CD4-positive, alpha-beta T cell (primary cell): ENCODE data around the gene IL9. TPM values are rescaled to one million over a fixed set of nuclear protein-coding genes. Genes with fewer than 3 reads are reported as not detected.
"Not testable (repeated sequence)": the region's sequence is repeated elsewhere in the genome, so short reads cannot be mapped to it uniquely, and the experiment has no call there.

ENCODE experiments used
- ATAC-seq: fragments of 200-7000 bp; cut with Tn5 transposase; one replicate; pipeline ENCODE4 v1.10.0; 2022; ENCODE audit warnings: mild to moderate bottlenecking; ENCODE audit not compliant: poor library complexity
- CTCF ChIA-PET: fragments of 350-600 bp; sonication (Branson Sonifier 250); formaldehyde crosslinking; loops from one replicate; lab custom pipeline; 2021; ENCODE audit warnings: antibody characterized with exemption, inconsistent platforms; lab: Charles Lee
- POLR2A ChIA-PET: fragments of 350-600 bp; sonication (Branson Sonifier 250); formaldehyde crosslinking; loops from one replicate; lab custom pipeline; 2021; ENCODE audit warnings: antibody characterized with exemption, inconsistent platforms; lab: Charles Lee
- DNase-seq, 14 experiments: peaks; one replicate each; pipeline ENCODE4 v3.0.0-alpha.2; 2013 to 2020; ENCODE audit warnings: mixed read lengths in 2 of 14
- H3K27ac ChIP-seq, 2 donors: one replicate each; pipeline versions ENCODE4 v1.5.1 to v1.7.0; 2013; ENCODE audit warnings: low read length in 2 of 2, low read depth in 1 of 2, mild to moderate bottlenecking in 1 of 2
- H3K27me3 ChIP-seq, 2 experiments: 1 replicate in 1 of 2; 2 replicates in 1 of 2; pipeline versions ENCODE4 v1.6.1 to v1.7.0; 2013; ENCODE audit warnings: low read length in 2 of 2, control low read depth in 1 of 2, mild to moderate bottlenecking in 1 of 2, moderate library complexity in 1 of 2; ENCODE audit not compliant: insufficient read depth in 2 of 2, control insufficient read depth in 1 of 2
- H3K36me3 ChIP-seq: one replicate; pipeline ENCODE4 v1.6.1; 2013; ENCODE audit warnings: low read length, control low read depth; ENCODE audit not compliant: insufficient read depth
- H3K4me1 ChIP-seq: one replicate; pipeline ENCODE4 v1.6.1; 2013; ENCODE audit warnings: low read length, control low read depth; ENCODE audit not compliant: insufficient read depth
- H3K4me3 ChIP-seq: one replicate; pipeline ENCODE4 v1.5.1; 2013; ENCODE audit warnings: mild to moderate bottlenecking, low read length, moderate library complexity
- H3K9me3 ChIP-seq, 2 experiments: 1 replicate in 1 of 2; 2 replicates in 1 of 2; pipeline versions ENCODE4 v1.6.1 to v1.7.0; 2013; ENCODE audit warnings: low read length in 2 of 2, mild to moderate bottlenecking in 2 of 2, control low read depth in 1 of 2, moderate library complexity in 1 of 2; ENCODE audit not compliant: control insufficient read depth in 1 of 2, insufficient read depth in 1 of 2
- H3K27ac Mint-ChIP-seq: one replicate; pipeline ENCODE4 v1.8.0; 2020; ENCODE audit warnings: mixed read lengths
- H3K27me3 Mint-ChIP-seq: one replicate; pipeline ENCODE4 v1.8.0; 2021; ENCODE audit warnings: mixed read lengths
- H3K36me3 Mint-ChIP-seq: one replicate; pipeline ENCODE4 v1.8.0; 2021; ENCODE audit warnings: low read depth, mixed read lengths
- H3K4me1 Mint-ChIP-seq: one replicate; pipeline ENCODE4 v1.8.0; 2021; ENCODE audit warnings: low read depth, mixed read lengths
- H3K4me3 Mint-ChIP-seq: one replicate; pipeline ENCODE4 v1.8.0; 2020; ENCODE audit warnings: mild to moderate bottlenecking, mixed read lengths
- H3K9me3 Mint-ChIP-seq: one replicate; pipeline ENCODE4 v1.8.0; 2020; ENCODE audit warnings: mixed read lengths
- CTCF ChIP-seq: fragments of 200-600 bp; IDR thresholded peaks from one replicate; pipeline ENCODE4 v1.8.0; 2022; ENCODE audit warnings: antibody characterized with exemption, mild to moderate bottlenecking
- intact Hi-C, 2 experiments: fragments of 100-400 bp; cut with DNase I in 1 of 2; cut with micrococcal nuclease in 1 of 2; formaldehyde crosslinking; loops; one replicate each; pipeline versions ENCODE4 v1.15.1 to v1.9.0; 2023 to 2025; cut with DNase I, micrococcal nuclease
- total RNA-seq, 174 experiments: library from RNA in 2 of 174; stranded (reverse) in 2 of 174; gene quantifications; one replicate each; pipeline ENCODE4 v1.2.3 and lab custom pipeline; 2021 to 2026

The IL9 gene
- total RNA-seq, 2 experiments from 2014 or later, result not detected

- Histone ChIP-seq H3K9me3 (peaks cover 0 to 8% of the 10 kb centered on the region in 2 experiments), H3K27me3 (peaks cover 0 to 4% of the 10 kb centered on the region in 2 experiments), H3K27ac (no peak overlapping the region), H3K4me3 (no peak overlapping the region), H3K4me1 (no peaks in the 10 kb centered on the region), H3K36me3 (no peaks in the 10 kb centered on the region)
- Mint-ChIP-seq H3K27ac (no peak overlapping the region), H3K4me3 (no peak overlapping the region), H3K36me3 (no peaks in the 10 kb centered on the region), H3K9me3 (no peaks in the 10 kb centered on the region), H3K27me3 (peaks cover 31% of the 10 kb centered on the region), H3K4me1 (no peaks in the 10 kb centered on the region)
- DNase-seq (no peak), ATAC-seq (no peak)
- ChIA-PET CTCF (no interaction called here), POLR2A (no interaction called here)
- TF ChIP-seq CTCF, result no peak
- intact Hi-C loops, result no loop called here
These were observed 36.0 kb downstream of the IL9 start for GRCh38 chr5:135859641-135860040.

- H3K4me1 ChIP-seq, intact Hi-C loops, H3K4me3 ChIP-seq, H3K27me3 ChIP-seq, H3K9me3 ChIP-seq, H3K9me3 Mint-ChIP-seq, H3K27ac ChIP-seq, POLR2A ChIA-PET, H3K4me1 Mint-ChIP-seq, H3K36me3 Mint-ChIP-seq, H3K36me3 ChIP-seq, H3K27ac Mint-ChIP-seq, CTCF ChIA-PET, H3K4me3 Mint-ChIP-seq, DNase-seq, ATAC-seq: not testable (repeated sequence)
- H3K27me3 Mint-ChIP-seq, result peaks cover 31% of the 10 kb centered on the region
These were observed 36.5 kb downstream of the IL9 start for GRCh38 chr5:135859186-135859585.

- ChIA-PET POLR2A (no interaction called here), CTCF (no interaction called here)
- TF ChIP-seq CTCF, result no peak
- intact Hi-C loops, result no loop called here
- Mint-ChIP-seq H3K4me1 (no peaks in the 10 kb centered on the region), H3K27ac (no peak overlapping the region), H3K27me3 (peaks cover 22% of the 10 kb centered on the region), H3K4me3 (no peak overlapping the region), H3K36me3 (no peaks in the 10 kb centered on the region), H3K9me3 (no peaks in the 10 kb centered on the region)
- Histone ChIP-seq H3K4me1 (no peaks in the 10 kb centered on the region), H3K27ac (no peak overlapping the region), H3K27me3 (peaks cover 0 to 4% of the 10 kb centered on the region in 2 experiments), H3K9me3 (peaks cover 0 to 8% of the 10 kb centered on the region in 2 experiments), H3K36me3 (no peaks in the 10 kb centered on the region), H3K4me3 (no peak overlapping the region)
- DNase-seq, result no peak
- no peak for ATAC-seq
These were observed 37.9 kb downstream of the IL9 start for GRCh38 chr5:135857630-135858311.
